ENCODE data around the gene MAGEA4. TPM values are rescaled to one million over a fixed set of nuclear protein-coding genes. Genes with fewer than 3 reads are reported as not detected.
"Not testable (repeated sequence)": the region's sequence is repeated elsewhere in the genome, so short reads cannot be mapped to it uniquely, and the experiment has no call there.

Gene MAGEA4
- total and polyA plus RNA-seq, 2 experiments from 2014 or later = not detected

DNA sequence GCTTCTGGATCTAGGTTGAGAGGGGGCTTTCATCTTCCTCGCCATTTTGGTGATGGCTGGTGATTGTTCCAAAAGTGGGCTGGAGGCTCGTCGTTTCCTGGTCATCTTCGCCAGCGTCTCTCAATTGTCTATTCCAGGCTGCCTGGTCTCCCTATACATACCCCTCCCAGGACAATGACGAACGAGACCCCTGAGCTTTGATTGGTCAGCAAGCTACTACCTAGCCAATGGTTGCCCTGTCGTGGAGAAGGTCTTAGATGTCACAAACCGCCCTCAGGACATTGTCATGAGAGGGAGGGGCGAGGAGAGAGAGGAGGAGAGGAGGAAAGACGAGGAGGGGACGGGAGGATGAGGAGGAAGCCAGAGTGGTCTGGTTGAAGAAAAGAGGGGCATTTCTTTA lies 7.7 kb upstream of the MAGEA4 start:
- Histone ChIP-seq H3K9me2 (replicated peaks; ENCODE audit: insufficient read depth) (no peaks in the 10 kb centered on the region), H3K36me3 (replicated peaks; ENCODE audit: insufficient read depth, low read depth) (no peaks in the 10 kb centered on the region), H3K9me3 (ENCODE audit: low read depth) (no peaks in the 10 kb centered on the region), H3K4me1 (ENCODE audit: insufficient read depth) (no peaks in the 10 kb centered on the region), H3K27ac (no peak overlapping the region), H3K4me3 (no peak overlapping the region), H2AFZ (no peak overlapping the region), H4K20me1 (ENCODE audit: insufficient read depth, poor library complexity, severe bottlenecking) (no peaks in the 10 kb centered on the region), H3K4me2 (no peak overlapping the region), H3K79me2 (no peaks in the 10 kb centered on the region), H3K27me3 (no peaks in the 10 kb centered on the region)
- DNase-seq (ENCODE audit: low spot score) = no peak
- 78% methylated on average over 12 of the region's 12 CpGs for WGBS (ENCODE audit: low lambda C conversion rate, missing lambda C conversion rate)
- no peak for TF ChIP-seq EZH2phosphoT487 (IDR thresholded peaks at IDR 0.05; ENCODE audit: low read depth, severe bottlenecking, unreplicated experiment)
- TF ChIP-seq CTCF (IDR thresholded peaks at IDR 0.05; ENCODE audit: poor library complexity) = no peak
- no peak for TF ChIP-seq EZH2 (IDR thresholded peaks at IDR 0.05; ENCODE audit: borderline replicate concordance)

DNA sequence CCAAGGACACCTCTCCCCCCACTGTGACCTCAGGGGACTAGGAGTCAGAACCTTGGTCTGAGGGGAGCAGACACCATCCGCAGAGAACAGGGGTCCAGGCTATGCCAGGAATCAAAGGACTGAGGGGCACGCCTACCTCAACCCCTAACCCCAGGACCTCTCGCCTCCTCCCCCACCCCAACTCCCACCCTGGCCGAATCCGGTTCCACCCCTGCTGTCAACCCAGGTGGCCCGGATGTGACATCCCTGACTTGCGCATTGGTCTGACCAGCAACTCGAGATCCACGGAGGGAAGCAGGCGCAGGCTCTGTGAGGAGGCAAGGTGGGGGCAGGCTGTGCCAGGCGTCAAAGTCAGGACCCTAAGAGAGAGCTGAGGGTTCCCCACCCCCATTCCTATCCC lies 468 bp upstream of the MAGEA4 start:
- no peaks in the 10 kb centered on the region for H3K36me3 ChIP-seq (replicated peaks; ENCODE audit: insufficient read depth, low read depth)
- H3K27me3 ChIP-seq = no peaks in the 10 kb centered on the region
- H3K4me1 ChIP-seq (ENCODE audit: insufficient read depth) = no peaks in the 10 kb centered on the region
- no peak for TF ChIP-seq EZH2 (IDR thresholded peaks at IDR 0.05; ENCODE audit: borderline replicate concordance)
- TF ChIP-seq EZH2phosphoT487 (IDR thresholded peaks at IDR 0.05; ENCODE audit: low read depth, severe bottlenecking, unreplicated experiment) = no peak
- no peak for TF ChIP-seq CTCF (IDR thresholded peaks at IDR 0.05; ENCODE audit: poor library complexity)
- no peak for DNase-seq (ENCODE audit: low spot score)
- H3K4me2 ChIP-seq = no peak overlapping the region
- no peak overlapping the region for H2AFZ ChIP-seq
- H3K79me2 ChIP-seq = no peaks in the 10 kb centered on the region
- H3K9me3 ChIP-seq (ENCODE audit: low read depth) = no peaks in the 10 kb centered on the region
- no peak overlapping the region for H3K4me3 ChIP-seq
- no peaks in the 10 kb centered on the region for H4K20me1 ChIP-seq (ENCODE audit: insufficient read depth, poor library complexity, severe bottlenecking)
- H3K27ac ChIP-seq = no peak overlapping the region
- H3K9me2 ChIP-seq (replicated peaks; ENCODE audit: insufficient read depth) = no peaks in the 10 kb centered on the region
- 92% methylated on average over 7 of the region's 11 CpGs for whole genome bisulfite sequencing (ENCODE audit: low lambda C conversion rate, missing lambda C conversion rate)

- WGBS (ENCODE audit: low lambda C conversion rate, missing lambda C conversion rate) = 94% methylated on average over 13 of the region's 18 CpGs
- not testable (repeated sequence) for H3K79me2 ChIP-seq, H3K4me2 ChIP-seq
Measured at GRCh38 chrX:151918736-151919135, 6.0 kb downstream of the MAGEA4 start.

GRCh38 chrX:151919610-151920009 lies 6.9 kb downstream of the MAGEA4 start:
- H3K4me2 ChIP-seq = no peak overlapping the region
- H3K79me2 ChIP-seq = no peaks in the 10 kb centered on the region
- no peak for DNase-seq (ENCODE audit: low spot score)
- H2AFZ ChIP-seq = no peak overlapping the region
- TF ChIP-seq EZH2 (IDR thresholded peaks at IDR 0.05; ENCODE audit: borderline replicate concordance) (no peak), CTCF (IDR thresholded peaks at IDR 0.05; ENCODE audit: poor library complexity) (no peak), EZH2phosphoT487 (IDR thresholded peaks at IDR 0.05; ENCODE audit: low read depth, severe bottlenecking, unreplicated experiment) (no peak)
- no peaks in the 10 kb centered on the region for H3K9me3 ChIP-seq (ENCODE audit: low read depth)
- no peaks in the 10 kb centered on the region for H3K36me3 ChIP-seq (replicated peaks; ENCODE audit: insufficient read depth, low read depth)
- no peaks in the 10 kb centered on the region for H3K4me1 ChIP-seq (ENCODE audit: insufficient read depth)
- H3K27ac ChIP-seq = no peak overlapping the region
- WGBS (ENCODE audit: low lambda C conversion rate, missing lambda C conversion rate) = 89% methylated on average over 10 of the region's 11 CpGs
- no peaks in the 10 kb centered on the region for H4K20me1 ChIP-seq (ENCODE audit: insufficient read depth, poor library complexity, severe bottlenecking)
- H3K9me2 ChIP-seq (replicated peaks; ENCODE audit: insufficient read depth) = no peaks in the 10 kb centered on the region
- H3K4me3 ChIP-seq = no peak overlapping the region
- no peaks in the 10 kb centered on the region for H3K27me3 ChIP-seq

More at GRCh38 chrX:151918736-151919135, 6.0 kb downstream of the MAGEA4 start:
- H2AFZ ChIP-seq; H3K27ac ChIP-seq; H4K20me1 ChIP-seq (ENCODE audit: insufficient read depth, poor library complexity, severe bottlenecking); H3K36me3 ChIP-seq (replicated peaks; ENCODE audit: insufficient read depth, low read depth); H3K4me3 ChIP-seq; H3K9me3 ChIP-seq (ENCODE audit: low read depth); H3K9me2 ChIP-seq (replicated peaks; ENCODE audit: insufficient read depth); DNase-seq (ENCODE audit: low spot score); H3K27me3 ChIP-seq; H3K4me1 ChIP-seq (ENCODE audit: insufficient read depth): not testable (repeated sequence)
